OCI-LY7 (cell line): Measurements from ENCODE around the gene WWOX. TPM values are rescaled to one million over a fixed set of nuclear protein-coding genes. Genes with fewer than 3 reads are reported as not detected.

Experiments
- BruUV-seq: library from RNA; stranded (reverse); fragments of 400-500 nt; replicated peaks from 2 replicates; lab custom pipeline; 2021; lab: Mats Ljungman, UMichigan
- CTCF ChIA-PET: fragments of 300-600 bp; sonication (Branson Sonifier 250); formaldehyde crosslinking; loops from one replicate; lab custom pipeline; 2022; ENCODE audit warnings: antibody characterized with exemption; ENCODE audit not compliant: unreplicated experiment; lab: Charles Lee
- POLR2A ChIA-PET: fragments of 300-600 bp; sonication (Branson Sonifier 250); formaldehyde crosslinking; loops from one replicate; lab custom pipeline; 2022; ENCODE audit warnings: antibody characterized with exemption; lab: Charles Lee
- DNase-seq: peaks from one replicate; pipeline ENCODE4 v3.0.0-alpha.2; 2015; ENCODE audit warnings: low spot score
- H2AFZ ChIP-seq: fragments of 200-600 bp; sonication (generic), shearing (Covaris generic); 2 replicates; pipeline ENCODE4 v1.6.1; 2014; ENCODE audit warnings: mild to moderate bottlenecking, antibody characterized with exemption, low read length, moderate library complexity
- H3K27ac ChIP-seq: fragments of 200-600 bp; sonication (generic); 2 replicates; pipeline ENCODE4 v1.5.1; 2014; ENCODE audit warnings: mixed run types, low read depth, mild to moderate bottlenecking, moderate library complexity, low read length, inconsistent platforms; ENCODE audit not compliant: poor library complexity, severe bottlenecking
- H3K36me3 ChIP-seq: fragments of 200-600 bp; sonication (generic); 2 replicates; pipeline ENCODE4 v1.6.1; 2014; ENCODE audit warnings: mild to moderate bottlenecking, antibody characterized with exemption, low read length, moderate library complexity, mixed read lengths; ENCODE audit not compliant: insufficient read depth
- H3K4me1 ChIP-seq: fragments of 200-600 bp; sonication (generic); 2 replicates; pipeline ENCODE4 v1.5.1; 2014; ENCODE audit warnings: mild to moderate bottlenecking, low read length; ENCODE audit not compliant: insufficient read depth, poor library complexity, severe bottlenecking
- H3K4me2 ChIP-seq: fragments of 200-600 bp; sonication (generic); 2 replicates; pipeline ENCODE4 v1.6.1; 2014; ENCODE audit warnings: mild to moderate bottlenecking, low read length
- H3K4me3 ChIP-seq: fragments of 200-600 bp; sonication (generic); 2 replicates; pipeline ENCODE4 v1.5.1; 2014; ENCODE audit warnings: mild to moderate bottlenecking, low read depth, low read length; ENCODE audit not compliant: poor library complexity, severe bottlenecking
- H3K79me2 ChIP-seq: fragments of 200-600 bp; sonication (generic); 2 replicates; pipeline ENCODE4 v1.6.1; 2016; ENCODE audit warnings: low read depth, mild to moderate bottlenecking, low read length, moderate library complexity, mixed read lengths; ENCODE audit not compliant: insufficient read depth
- H3K9me2 ChIP-seq: fragments of 200-600 bp; sonication (generic); 2 replicates; pipeline ENCODE4 v1.6.1; 2016; ENCODE audit warnings: mild to moderate bottlenecking, low read length, mixed read lengths; ENCODE audit not compliant: insufficient read depth
- H3K9me3 ChIP-seq: fragments of 200-600 bp; sonication (generic); 2 replicates; pipeline ENCODE4 v1.6.1; 2014; ENCODE audit warnings: mild to moderate bottlenecking, mixed run types, low read length, mixed read lengths
- H4K20me1 ChIP-seq: fragments of 200-600 bp; sonication (generic); 2 replicates; pipeline ENCODE4 v1.6.1; 2014; ENCODE audit warnings: mild to moderate bottlenecking, antibody characterized with exemption, low read length, moderate library complexity, mixed read lengths; ENCODE audit not compliant: insufficient read depth
- EZH2phosphoT487 ChIP-seq: fragments of 200-600 bp; sonication (generic); IDR thresholded peaks from 2 replicates; pipeline ENCODE4 v1.6.1; 2018; ENCODE audit warnings: low read depth, borderline replicate concordance, mild to moderate bottlenecking, mixed run types, antibody characterized with exemption, low read length, moderate library complexity, mixed read lengths
- intact Hi-C: fragments of 100-400 bp; cut with micrococcal nuclease; formaldehyde crosslinking; loops from one replicate; pipeline ENCODE4 v1.10.0; 2022; ENCODE audit not compliant: unreplicated experiment
- total RNA-seq, 2 experiments: library from RNA; depleted of rRNA in 1 of 2; stranded (reverse); fragments of >200 nt in 1 of 2; shearing (Covaris generic) in 1 of 2; gene quantifications; 2 replicates each; pipeline ENCODE4 v1.2.3, GENCODE V29; 2014 to 2022
- TF ChIP-seq, protein P1 (sequence below): fragments of 200-600 bp; sonication (generic); conservative IDR thresholded peaks from 2 replicates; pipeline ENCODE4 v1.5.1; 2014; ENCODE audit warnings: mild to moderate bottlenecking, antibody characterized with exemption, low read length, moderate library complexity, mixed read lengths

WWOX gene
- total RNA-seq, 2 experiments from 2014 or later: 40.2 to 47.6 TPM

DNA sequence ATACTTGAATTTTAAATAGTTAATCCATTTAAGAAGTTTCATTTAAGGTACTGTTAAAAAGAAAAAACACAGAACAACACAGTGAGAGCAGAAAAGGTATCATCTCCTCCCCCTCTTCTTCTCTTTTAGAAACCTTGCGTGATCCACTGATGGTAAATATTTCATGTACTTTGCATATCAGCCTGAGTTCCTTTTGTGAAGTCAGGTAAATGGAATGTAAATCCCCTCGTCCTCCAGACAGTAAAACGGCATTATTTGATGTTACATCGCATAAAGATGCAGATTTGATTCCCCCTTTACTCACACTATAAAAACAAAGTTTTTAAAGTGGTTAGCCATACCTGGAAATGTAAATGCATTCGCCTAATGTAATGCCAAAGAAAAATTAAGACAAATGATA, 234.4 kb downstream of the WWOX start:
- no peak for TF ChIP-seq EZH2phosphoT487
- TF ChIP-seq, protein P1, sequence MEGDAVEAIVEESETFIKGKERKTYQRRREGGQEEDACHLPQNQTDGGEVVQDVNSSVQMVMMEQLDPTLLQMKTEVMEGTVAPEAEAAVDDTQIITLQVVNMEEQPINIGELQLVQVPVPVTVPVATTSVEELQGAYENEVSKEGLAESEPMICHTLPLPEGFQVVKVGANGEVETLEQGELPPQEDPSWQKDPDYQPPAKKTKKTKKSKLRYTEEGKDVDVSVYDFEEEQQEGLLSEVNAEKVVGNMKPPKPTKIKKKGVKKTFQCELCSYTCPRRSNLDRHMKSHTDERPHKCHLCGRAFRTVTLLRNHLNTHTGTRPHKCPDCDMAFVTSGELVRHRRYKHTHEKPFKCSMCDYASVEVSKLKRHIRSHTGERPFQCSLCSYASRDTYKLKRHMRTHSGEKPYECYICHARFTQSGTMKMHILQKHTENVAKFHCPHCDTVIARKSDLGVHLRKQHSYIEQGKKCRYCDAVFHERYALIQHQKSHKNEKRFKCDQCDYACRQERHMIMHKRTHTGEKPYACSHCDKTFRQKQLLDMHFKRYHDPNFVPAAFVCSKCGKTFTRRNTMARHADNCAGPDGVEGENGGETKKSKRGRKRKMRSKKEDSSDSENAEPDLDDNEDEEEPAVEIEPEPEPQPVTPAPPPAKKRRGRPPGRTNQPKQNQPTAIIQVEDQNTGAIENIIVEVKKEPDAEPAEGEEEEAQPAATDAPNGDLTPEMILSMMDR: no peak
- DNase-seq: no peak

DNA sequence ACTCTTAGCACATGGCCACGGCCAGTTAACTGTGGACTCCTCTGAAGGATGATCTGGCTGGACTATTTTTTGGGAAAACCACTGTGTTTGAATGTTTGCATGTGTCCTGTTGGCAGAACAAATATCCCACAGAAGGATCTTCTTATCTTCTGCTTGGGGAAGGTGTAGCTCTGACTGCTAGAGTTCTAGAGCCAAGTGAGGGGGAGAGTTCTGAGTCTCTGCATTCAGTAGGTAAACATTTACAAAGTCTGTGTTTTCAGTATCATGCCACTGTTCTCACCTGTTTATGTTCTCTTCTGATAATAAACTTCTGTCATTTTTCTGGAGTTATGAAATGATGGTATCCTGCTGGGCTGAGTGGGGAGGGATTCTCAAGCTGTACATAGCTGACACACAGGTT, 241.1 kb downstream of the WWOX start:
- no peaks in the 10 kb centered on the region for H3K9me2 ChIP-seq
- intact Hi-C loops: no loop called here
- POLR2A ChIA-PET: no interaction called here

More for the DNA sequence above, 234.4 kb downstream of the WWOX start:
- H3K4me2 ChIP-seq: no peak overlapping the region
- no peak overlapping the region for H3K27ac ChIP-seq
- no peak overlapping the region for H2AFZ ChIP-seq
- H3K79me2 ChIP-seq: no peaks in the 10 kb centered on the region
- no peak overlapping the region for H3K4me3 ChIP-seq
- no peaks in the 10 kb centered on the region for H3K4me1 ChIP-seq
- CTCF ChIA-PET: no interaction called here
- intact Hi-C loops: no loop called here
- no TSS peak for BruUV-seq
- no peaks in the 10 kb centered on the region for H4K20me1 ChIP-seq
- POLR2A ChIA-PET: no interaction called here
- H3K9me3 ChIP-seq: no peaks in the 10 kb centered on the region
- no peaks in the 10 kb centered on the region for H3K9me2 ChIP-seq
- H3K36me3 ChIP-seq: no peaks in the 10 kb centered on the region

DNA sequence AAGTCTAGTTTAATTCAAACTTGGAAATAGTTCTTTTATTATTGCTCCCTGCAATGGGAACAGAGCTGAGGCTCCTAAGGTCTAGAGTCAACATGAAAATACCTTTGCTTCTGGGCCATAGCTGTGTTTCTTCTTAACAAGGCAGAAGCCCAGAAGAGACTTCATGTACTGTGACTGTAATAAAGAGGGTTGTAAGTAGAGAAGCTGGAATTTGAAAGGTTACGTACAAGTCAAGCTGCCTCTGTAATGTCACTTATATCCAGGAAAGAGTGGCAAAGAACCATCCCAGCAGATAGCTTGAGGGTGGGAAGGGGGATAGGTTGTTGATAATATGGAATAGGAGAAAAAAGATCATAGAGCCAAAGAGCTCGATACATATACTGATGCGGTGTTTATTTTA, 248.6 kb downstream of the WWOX start:
- Histone ChIP-seq H3K79me2 (no peaks in the 10 kb centered on the region), H3K27ac (no peak overlapping the region), H2AFZ (no peak overlapping the region), H3K36me3 (no peaks in the 10 kb centered on the region), H3K4me1 (no peaks in the 10 kb centered on the region), H3K4me3 (no peak overlapping the region), H3K9me3 (no peaks in the 10 kb centered on the region), H4K20me1 (no peaks in the 10 kb centered on the region), H3K9me2 (no peaks in the 10 kb centered on the region), H3K4me2 (no peak overlapping the region)
- ChIA-PET CTCF (no interaction called here), POLR2A (interaction anchor here (0.8 kb wide), 1 partner anchor 485 kb away, joined by 3 read pairs; no protein-coding TSS in a partner anchor)
- TF ChIP-seq, protein P1: no peak
- no peak for TF ChIP-seq EZH2phosphoT487
- no TSS peak for BruUV-seq
- intact Hi-C loops: no loop called here
- DNase-seq: no peak

More for the DNA sequence above, 241.1 kb downstream of the WWOX start:
- no TSS peak for BruUV-seq
- no peaks in the 10 kb centered on the region for H4K20me1 ChIP-seq
- no peaks in the 10 kb centered on the region for H3K9me3 ChIP-seq
- no peaks in the 10 kb centered on the region for H3K36me3 ChIP-seq
- TF ChIP-seq EZH2phosphoT487: no peak
- TF ChIP-seq, protein P1: no peak
- no peaks in the 10 kb centered on the region for H3K4me1 ChIP-seq
- no peak overlapping the region for H3K4me3 ChIP-seq
- H3K27ac ChIP-seq: no peak overlapping the region
- no peak for DNase-seq
- H3K79me2 ChIP-seq: no peaks in the 10 kb centered on the region
- CTCF ChIA-PET: no interaction called here
- no peak overlapping the region for H3K4me2 ChIP-seq
- no peak overlapping the region for H2AFZ ChIP-seq
